C1 segment of cervical spinal cord (tissue), 14 donors: ENCODE data around the gene TELO2.
A peak's percentile ranks its signal among the peaks of the same experiment; 100 is the strongest.

ENCODE experiments used
- DNase-seq, 14 donors: peaks; one replicate each; lab custom pipeline; 2025; lab: John Stamatoyannopoulos, UW

Gene TELO2

GRCh38 chr16:1553946-1554825 lies 61.0 kb downstream of the TELO2 start:
- DNase-seq = peak in 1 of 14 donors; percentile 74

DNA sequence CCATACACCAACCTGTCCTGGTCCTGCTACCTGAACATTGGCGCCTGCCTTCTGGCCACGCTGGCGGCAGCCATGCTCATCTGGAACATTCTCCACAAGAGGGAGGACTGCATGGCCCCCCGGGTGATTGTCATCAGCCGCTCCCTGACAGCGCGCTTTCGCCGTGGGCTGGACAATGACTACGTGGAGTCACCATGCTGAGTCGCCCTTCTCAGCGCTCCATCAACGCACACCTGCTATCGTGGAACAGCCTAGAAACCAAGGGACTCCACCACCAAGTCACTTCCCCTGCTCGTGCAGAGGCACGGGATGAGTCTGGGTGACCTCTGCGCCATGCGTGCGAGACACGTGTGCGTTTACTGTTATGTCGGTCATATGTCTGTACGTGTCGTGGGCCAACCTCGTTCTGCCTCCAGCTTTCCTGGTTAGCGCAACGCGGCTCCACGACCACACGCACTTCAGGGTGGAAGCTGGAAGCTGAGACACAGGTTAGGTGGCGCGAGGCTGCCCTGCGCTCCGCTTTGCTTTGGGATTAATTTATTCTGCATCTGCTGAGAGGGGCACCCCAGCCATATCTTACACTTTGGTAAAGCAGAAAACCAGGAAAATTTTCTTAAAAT lies 61.8 kb downstream of the TELO2 start:
- DNase-seq = no peak

DNA sequence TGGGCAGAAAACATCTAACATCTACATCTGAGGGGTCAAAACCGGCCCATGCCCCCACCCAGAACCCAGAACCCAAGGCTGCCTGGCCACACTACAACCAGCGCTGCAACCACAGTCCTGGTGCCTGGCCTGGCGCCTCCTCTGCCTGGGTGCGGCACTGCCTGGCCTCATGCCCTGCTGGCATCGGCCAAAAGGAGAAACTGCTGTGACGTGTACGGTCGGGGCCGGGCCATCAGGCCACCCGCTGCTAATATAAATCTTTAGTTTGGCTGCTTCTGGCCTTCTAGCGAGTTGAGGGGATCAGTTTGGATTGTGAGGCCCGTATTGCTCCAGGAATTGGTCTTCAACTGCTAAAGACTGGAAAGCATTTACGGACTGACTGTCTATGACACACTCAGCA lies 63.1 kb downstream of the TELO2 start:
- DNase-seq = peak in 3 of 14 donors; percentile 5 to 52 (median 19)

- DNase-seq = no peak
These were observed 63.9 kb downstream of the TELO2 start for GRCh38 chr16:1557074-1557473.

DNA sequence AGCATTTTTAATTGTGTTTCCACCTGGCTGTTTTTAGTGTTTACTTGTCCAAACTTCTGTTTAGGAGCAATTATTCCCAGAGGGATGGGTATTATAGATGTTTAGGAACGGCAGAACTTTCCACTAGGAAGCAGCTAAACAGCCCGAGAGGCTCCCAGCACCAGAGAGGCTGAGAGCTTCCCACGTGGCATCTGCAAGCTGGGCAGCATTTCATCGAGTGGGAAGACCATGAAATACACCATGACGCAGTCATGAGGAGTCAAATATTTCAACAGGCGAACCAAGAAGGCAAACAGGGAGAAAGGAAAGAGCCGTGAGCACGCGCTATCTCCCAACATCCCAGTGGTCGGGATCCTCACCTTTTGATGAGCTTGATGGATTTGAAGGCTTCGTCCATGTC lies 64.4 kb downstream of the TELO2 start:
- no peak for DNase-seq

GRCh38 chr16:1559446-1559975 lies 66.4 kb downstream of the TELO2 start:
- no peak for DNase-seq
